Heart right ventricle (tissue), 16 donors: Measurements from ENCODE around the gene NECAB3. TPM values are rescaled to one million over a fixed set of nuclear protein-coding genes. Genes with fewer than 3 reads are reported as not detected.

Experiments used
- ATAC-seq, 8 donors: fragments of 200-7000 bp; cut with Tn5 transposase; one replicate each; pipeline ENCODE4 v1.9.1; 2020; ENCODE audit warnings: mild to moderate bottlenecking in 8 of 8, moderate library complexity in 8 of 8, moderate number of reproducible peaks in 1 of 8
- DNase-seq, 2 donors: peaks; one replicate each; pipeline ENCODE4 v3.0.0-alpha.2; 2020
- H3K27ac ChIP-seq, 10 donors: fragments of 200-600 bp; sonication (generic) in 2 of 10; one replicate each; pipeline versions ENCODE4 v1.5.0 to v1.8.0; 2020 to 2022; ENCODE audit warnings: mild to moderate bottlenecking in 3 of 10
- H3K27me3 ChIP-seq, 7 donors: fragments of 200-600 bp; one replicate each; pipeline ENCODE4 v1.8.0; 2021 to 2022; ENCODE audit warnings: mild to moderate bottlenecking in 2 of 7
- H3K36me3 ChIP-seq, 9 donors: fragments of 200-600 bp; sonication (generic) in 1 of 9; one replicate each; pipeline versions ENCODE4 v1.5.0 to v1.8.0; 2020 to 2022; ENCODE audit warnings: mild to moderate bottlenecking in 2 of 9
- H3K4me1 ChIP-seq, 9 donors: fragments of 200-600 bp; sonication (generic) in 1 of 9; one replicate each; pipeline versions ENCODE4 v1.5.0 to v1.8.0; 2020 to 2022; ENCODE audit warnings: mild to moderate bottlenecking in 4 of 9
- H3K4me3 ChIP-seq, 10 donors: fragments of 200-600 bp; sonication (generic) in 2 of 10; one replicate each; pipeline versions ENCODE4 v1.5.0 to v1.8.0; 2020 to 2022; ENCODE audit warnings: mild to moderate bottlenecking in 7 of 10, moderate library complexity in 2 of 10
- H3K9me3 ChIP-seq, 11 donors: fragments of 200-600 bp in 10 of 11; sonication (generic) in 2 of 11; one replicate each; pipeline versions ENCODE4 v1.5.0 to v1.8.0; 2013 to 2022; ENCODE audit warnings: mild to moderate bottlenecking in 2 of 11, control low read depth in 1 of 11, moderate library complexity in 1 of 11
- CTCF ChIP-seq, 9 donors: fragments of 200-600 bp; sonication (generic) in 2 of 9; IDR thresholded peaks; one replicate each; pipeline versions ENCODE4 v1.5.0 to v1.8.0; 2021 to 2022; ENCODE audit warnings: antibody characterized with exemption in 9 of 9, mild to moderate bottlenecking in 5 of 9, moderate library complexity in 1 of 9
- WGBS, 2 donors: extraction: QIAGEN DNeasy Blood & Tissue Kit; methylation state at CpG; one replicate each; pipeline ENCODE4 v1.1.7; 2013; ENCODE audit warnings: inconsistent platforms in 1 of 2; 5-methylcytosine and 5-hydroxymethylcytosine counted together
- intact Hi-C, 10 donors: fragments of 100-400 bp; cut with DNase I; formaldehyde crosslinking; loops; one replicate each; pipeline versions ENCODE4 v1.11.1 to v1.14.2; 2022
- polyA plus RNA-seq, 2 donors: library from polyadenylated mRNA; stranded (reverse); fragments of 200-250 nt; gene quantifications; one replicate each; pipeline ENCODE4 v1.2.3, GENCODE V29; 2013
- total RNA-seq, 10 donors: library from RNA; stranded (reverse); fragmentation: NEBNext Ultra II Directional in 3 of 10; extraction: Animal tissue kit (Norgen Biotek cat#: 25700) in 3 of 10; gene quantifications; one replicate each; pipeline versions ENCODE4 v1.2.1 to v1.2.4, GENCODE V29; 2021 to 2023
- donor health status: Arrhythmogenic right ventricular cardiomyopathy.
- donor health status: ischemic (EF 13 %, LVEDD 7.1; RV severe dilation, severe dysfunction).
- donor health status: healthy with polysubstance abuse.
- donor health status: DM: no; HTN: yes; CAD: no.
- donor health status: DM: no; HTN: no; CAD: no.
- donor health status: ischemic (EF 25% LVEDD 6.9; RV normal size, moderate dysfunction).
- donor health status: ischemic (EF 25% LVEDD 5.7; RV mildly dilated, moderate dysfunction).
- donor health status: healthy.
- donor health status: DM: yes; HTN: yes; CAD: no.
- donor health status: Ischemic cardiomyopathy.
- donor health status: ischemic (EF 35%, LVEDD 5.7; RV mildly dilated, moderate dysfunction).
- donor health status: nonischemic (EF 11% LVEDD 7.7; RV severe dilation, severe dysfunction).
- donor health status: DM: yes; HTN: yes; CAD: no.
- donor health status: PGD.
- donor health status: ischemic (EF 29% LVEDD 5.4; RV normal size, mild dysfunction).
- donor health status: nonischemic (EF 23%, LVEDD 6.1; RV moderate dilation, normal function).

The NECAB3 gene
- total and polyA plus RNA-seq, 12 donors = 36.6 to 92.8 (median 77.2) TPM

- 96 to 99% methylated on average over 4 of the region's 4 CpGs for WGBS, 2 donors
- Histone ChIP-seq H3K27ac (no peak overlapping the region), H3K4me3 (no peak overlapping the region), H3K9me3 (no peaks in the 10 kb centered on the region), H3K36me3 (peaks cover 0 to 100% (median 35%) of the 10 kb centered on the region in 9 donors), H3K27me3 (no peaks in the 10 kb centered on the region), H3K4me1 (no peaks in the 10 kb centered on the region)
- intact Hi-C loops = no loop called here
- no peak for DNase-seq
- ATAC-seq = no peak
- no peak for TF ChIP-seq CTCF (IDR thresholded peaks at IDR 0.05)
Observed at GRCh38 chr20:33627577-33628216, 46.5 kb downstream of the NECAB3 start.

GRCh38 chr20:33626190-33626589 is 48.0 kb downstream of the NECAB3 start:
- TF ChIP-seq CTCF (IDR thresholded peaks at IDR 0.05) = no peak
- intact Hi-C loops = no loop called here
- WGBS, 2 donors = 96 to 97% methylated on average over 4 of the region's 4 CpGs
- no peak for DNase-seq
- Histone ChIP-seq H3K27me3 (no peaks in the 10 kb centered on the region), H3K9me3 (no peaks in the 10 kb centered on the region), H3K36me3 (peaks cover 0 to 92% (median 33%) of the 10 kb centered on the region in 9 donors), H3K4me3 (no peak overlapping the region), H3K4me1 (peaks cover 0 to 7% (median 0%) of the 10 kb centered on the region in 9 donors), H3K27ac (no peak overlapping the region)
- no peak for ATAC-seq

- 90 to 91% methylated on average over 3 of the region's 3 CpGs for WGBS, 2 donors
- no peak for ATAC-seq
- intact Hi-C loops = no loop called here
- H3K27me3 ChIP-seq = no peaks in the 10 kb centered on the region
- no peak for TF ChIP-seq CTCF (IDR thresholded peaks at IDR 0.05)
- no peak overlapping the region for H3K4me3 ChIP-seq
- no peak overlapping the region for H3K27ac ChIP-seq
- DNase-seq = no peak
- peaks cover 0 to 92% (median 22%) of the 10 kb centered on the region in 9 donors for H3K36me3 ChIP-seq
- no peaks in the 10 kb centered on the region for H3K9me3 ChIP-seq
- H3K4me1 ChIP-seq = peaks cover 0 to 7% (median 0%) of the 10 kb centered on the region in 9 donors
Observed at GRCh38 chr20:33624399-33624798, 49.8 kb downstream of the NECAB3 start.

GRCh38 chr20:33622705-33623365 is 51.4 kb downstream of the NECAB3 start:
- no peak overlapping the region for H3K27ac ChIP-seq
- 96% methylated on average over 10 of the region's 10 CpGs for WGBS, 2 donors
- DNase-seq (no peak), ATAC-seq (no peak)
- TF ChIP-seq CTCF (IDR thresholded peaks at IDR 0.05) = no peak
- no peaks in the 10 kb centered on the region for H3K9me3 ChIP-seq
- H3K4me3 ChIP-seq = no peak overlapping the region
- intact Hi-C loops = no loop called here
- no peaks in the 10 kb centered on the region for H3K27me3 ChIP-seq
- H3K4me1 ChIP-seq = peaks cover 0 to 7% (median 0%) of the 10 kb centered on the region in 9 donors
- H3K36me3 ChIP-seq = peaks cover 0 to 82% (median 13%) of the 10 kb centered on the region in 9 donors
